Breast epithelium (tissue), 4 donors: Measurements from ENCODE around the gene PLSCR2. TPM values are rescaled to one million over a fixed set of nuclear protein-coding genes. Genes with fewer than 3 reads are reported as not detected.
"Not testable (repeated sequence)": the region's sequence is repeated elsewhere in the genome, so short reads cannot be mapped to it uniquely, and the experiment has no call there.

Experiments
- DNase-seq, 2 donors: peaks; one replicate each; pipeline ENCODE4 v3.0.0-alpha.2; 2019; ENCODE audit warnings: low spot score in 2 of 2
- H3K27ac ChIP-seq, 2 donors: fragments of 200-600 bp; sonication (generic) in 1 of 2; one replicate each; pipeline ENCODE4 v1.5.1; 2016 to 2019; ENCODE audit warnings: mild to moderate bottlenecking in 1 of 2
- H3K27me3 ChIP-seq, 2 donors: fragments of 200-600 bp; sonication (generic) in 1 of 2; one replicate each; pipeline versions ENCODE4 v1.5.1 to v1.6.0; 2017 to 2019; ENCODE audit warnings: control low read depth in 1 of 2, mild to moderate bottlenecking in 1 of 2
- H3K36me3 ChIP-seq: fragments of 200-600 bp; one replicate; pipeline ENCODE4 v1.5.1; 2019
- H3K4me1 ChIP-seq, 2 donors: fragments of 200-600 bp; sonication (generic); one replicate each; pipeline ENCODE4 v1.5.1; 2016 to 2019; ENCODE audit warnings: control low read depth in 1 of 2
- H3K4me3 ChIP-seq, 3 donors: fragments of 200-600 bp; sonication (generic); 1 replicate in 2 of 3; 2 replicates in 1 of 3; pipeline ENCODE4 v1.5.1; 2016 to 2019; ENCODE audit warnings: mild to moderate bottlenecking in 3 of 3, moderate library complexity in 2 of 3
- H3K9me3 ChIP-seq, 2 donors: fragments of 200-600 bp; sonication (generic) in 1 of 2; one replicate each; pipeline ENCODE4 v1.5.1; 2016 to 2019; ENCODE audit warnings: control low read depth in 1 of 2
- POLR2A ChIP-seq: fragments of 450-650 bp; IDR thresholded peaks from one replicate; pipeline ENCODE4 v1.6.1; 2016; ENCODE audit warnings: antibody characterized with exemption, mild to moderate bottlenecking, moderate library complexity
- POLR2AphosphoS5 ChIP-seq, 3 donors: sonication (generic); formaldehyde crosslinking; IDR thresholded peaks; one replicate each; pipeline ENCODE4 v1.6.1; 2017; ENCODE audit warnings: antibody characterized with exemption in 3 of 3
- intact Hi-C: fragments of 100-400 bp; cut with DNase I; formaldehyde crosslinking; loops from one replicate; pipeline ENCODE4 v1.15.1; 2023; ENCODE audit warnings: low total_unique reads
- total RNA-seq, 3 donors: library from RNA; depleted of rRNA; stranded (reverse); fragments of >200 nt; gene quantifications; one replicate each; pipeline ENCODE4 v1.1.0, GENCODE V29; 2016
- TF ChIP-seq, protein P1 (sequence below), 3 donors: fragments of 450-650 bp; IDR thresholded peaks; one replicate each; pipeline ENCODE4 v1.5.1; 2016 to 2017; ENCODE audit warnings: antibody characterized with exemption in 3 of 3, mild to moderate bottlenecking in 3 of 3, moderate library complexity in 3 of 3

Gene PLSCR2
- total RNA-seq, 3 donors from 2014 or later: 0.73 to 2.0 TPM; not detected in 1

DNA sequence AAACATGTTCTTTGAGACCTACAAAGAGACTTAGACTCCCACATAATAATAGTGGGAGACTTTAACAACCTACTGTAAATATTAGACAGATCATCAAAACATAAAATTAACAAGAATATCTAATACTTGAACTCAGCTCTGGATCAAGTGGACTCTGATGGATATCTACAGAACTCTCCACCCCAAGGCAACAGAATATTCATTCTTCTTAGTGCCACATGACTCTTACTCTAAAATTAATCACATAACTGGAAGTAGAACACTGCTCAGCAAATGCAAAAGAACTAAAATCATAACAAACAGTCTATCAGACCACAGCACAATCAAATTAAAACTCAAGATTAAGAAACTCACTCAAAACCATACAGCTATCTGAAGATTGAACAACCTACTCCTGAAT, 15.9 kb upstream of the PLSCR2 start:
- H3K36me3 ChIP-seq: no peaks in the 10 kb centered on the region
- no peaks in the 10 kb centered on the region for H3K27me3 ChIP-seq
- H3K4me1 ChIP-seq: no peaks in the 10 kb centered on the region
- H3K4me3 ChIP-seq: no peak overlapping the region
- TF ChIP-seq, protein P1, sequence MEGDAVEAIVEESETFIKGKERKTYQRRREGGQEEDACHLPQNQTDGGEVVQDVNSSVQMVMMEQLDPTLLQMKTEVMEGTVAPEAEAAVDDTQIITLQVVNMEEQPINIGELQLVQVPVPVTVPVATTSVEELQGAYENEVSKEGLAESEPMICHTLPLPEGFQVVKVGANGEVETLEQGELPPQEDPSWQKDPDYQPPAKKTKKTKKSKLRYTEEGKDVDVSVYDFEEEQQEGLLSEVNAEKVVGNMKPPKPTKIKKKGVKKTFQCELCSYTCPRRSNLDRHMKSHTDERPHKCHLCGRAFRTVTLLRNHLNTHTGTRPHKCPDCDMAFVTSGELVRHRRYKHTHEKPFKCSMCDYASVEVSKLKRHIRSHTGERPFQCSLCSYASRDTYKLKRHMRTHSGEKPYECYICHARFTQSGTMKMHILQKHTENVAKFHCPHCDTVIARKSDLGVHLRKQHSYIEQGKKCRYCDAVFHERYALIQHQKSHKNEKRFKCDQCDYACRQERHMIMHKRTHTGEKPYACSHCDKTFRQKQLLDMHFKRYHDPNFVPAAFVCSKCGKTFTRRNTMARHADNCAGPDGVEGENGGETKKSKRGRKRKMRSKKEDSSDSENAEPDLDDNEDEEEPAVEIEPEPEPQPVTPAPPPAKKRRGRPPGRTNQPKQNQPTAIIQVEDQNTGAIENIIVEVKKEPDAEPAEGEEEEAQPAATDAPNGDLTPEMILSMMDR (IDR thresholded peaks at IDR 0.05): no peak
- TF ChIP-seq POLR2AphosphoS5 (IDR thresholded peaks at IDR 0.05) (no peak), POLR2A (no peak)
- intact Hi-C loops: no loop called here
- H3K9me3 ChIP-seq: peaks cover 0 to under 1% of the 10 kb centered on the region in 2 donors
- DNase-seq: no peak
- no peak overlapping the region for H3K27ac ChIP-seq

DNA sequence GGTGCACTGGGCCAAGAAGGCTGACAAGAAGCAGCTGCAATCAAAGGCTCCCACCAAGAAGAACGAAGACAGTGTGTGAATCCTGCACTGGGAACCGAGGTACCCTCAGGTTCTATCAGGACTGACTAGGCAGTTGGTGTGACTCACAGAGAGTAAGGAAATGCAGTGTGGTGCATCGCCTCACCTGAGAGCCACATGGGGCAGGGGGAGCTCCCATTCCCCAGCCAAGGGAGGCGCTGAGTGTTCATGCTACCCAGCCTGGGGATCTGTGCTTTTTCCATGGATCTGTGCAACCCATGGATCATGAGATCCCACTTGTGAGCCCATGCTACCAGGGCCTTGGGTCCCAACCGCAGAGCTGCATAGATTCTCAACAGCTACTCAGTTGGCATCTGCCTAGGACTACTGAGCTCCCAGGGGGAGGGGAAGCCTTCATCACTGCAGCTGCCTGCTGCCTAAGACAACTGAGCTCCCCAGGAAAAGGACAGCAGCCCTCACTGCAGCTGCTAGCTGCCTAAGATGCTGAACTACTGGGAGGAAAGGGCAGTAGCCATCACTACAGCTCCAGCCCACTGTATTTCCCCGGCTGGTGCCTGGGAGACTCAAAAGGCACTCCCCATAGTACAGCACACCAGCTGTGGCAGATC, 6.9 kb upstream of the PLSCR2 start:
- Histone ChIP-seq H3K27me3 (no peaks in the 10 kb centered on the region), H3K27ac (no peak overlapping the region), H3K9me3 (no peaks in the 10 kb centered on the region), H3K36me3 (no peaks in the 10 kb centered on the region), H3K4me3 (no peak overlapping the region), H3K4me1 (no peaks in the 10 kb centered on the region)
- DNase-seq: no peak
- intact Hi-C loops: no loop called here
- TF ChIP-seq, protein P1 (IDR thresholded peaks at IDR 0.05): no peak
- no peak for TF ChIP-seq POLR2A
- TF ChIP-seq POLR2AphosphoS5 (IDR thresholded peaks at IDR 0.05): no peak

DNA sequence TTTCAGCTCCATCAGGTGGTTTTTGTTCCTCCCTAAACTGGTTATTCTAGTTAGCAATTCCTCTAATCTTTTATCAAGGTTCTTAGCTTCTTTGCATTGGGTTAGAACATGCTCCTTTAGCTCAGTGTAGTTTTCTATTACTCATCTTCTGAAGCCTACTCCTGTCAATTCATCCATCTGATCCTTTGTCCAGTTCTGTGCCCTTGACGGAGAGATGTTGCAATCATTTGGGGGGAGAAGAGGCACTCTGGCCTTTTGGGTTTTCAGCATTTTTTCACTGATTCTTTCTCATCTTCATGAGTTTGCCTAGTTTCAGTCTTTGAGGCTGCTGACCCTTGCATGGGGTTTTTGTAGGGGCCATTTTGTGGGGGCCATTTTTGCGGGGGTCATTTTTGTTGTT, 5.6 kb upstream of the PLSCR2 start:
- H3K4me3 ChIP-seq, H3K36me3 ChIP-seq, H3K4me1 ChIP-seq, DNase-seq, intact Hi-C loops, H3K27me3 ChIP-seq, H3K27ac ChIP-seq, H3K9me3 ChIP-seq: not testable (repeated sequence)

DNA sequence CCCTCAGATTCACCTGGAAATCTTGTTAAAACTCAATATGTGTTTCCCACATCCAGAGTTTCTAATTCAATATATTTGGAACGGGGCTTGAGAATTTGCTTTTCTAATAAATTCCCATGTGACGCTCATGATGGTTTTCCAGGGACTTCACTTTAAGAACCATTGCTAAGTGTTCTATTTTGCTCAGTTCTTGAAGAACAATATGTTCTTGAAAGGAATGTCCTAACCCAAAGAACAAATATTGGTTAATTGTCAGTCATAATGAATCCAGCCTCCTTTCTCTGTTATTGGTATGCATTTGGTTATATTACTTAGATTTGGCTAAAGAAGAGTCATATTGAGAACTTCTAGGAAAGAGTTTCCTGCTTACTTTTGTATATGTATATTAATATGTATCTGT, 4.4 kb upstream of the PLSCR2 start:
- Histone ChIP-seq H3K36me3 (no peaks in the 10 kb centered on the region), H3K27ac (no peak overlapping the region), H3K9me3 (no peaks in the 10 kb centered on the region), H3K4me3 (no peak overlapping the region), H3K27me3 (no peaks in the 10 kb centered on the region), H3K4me1 (peaks cover 0 to under 1% of the 10 kb centered on the region in 2 donors)
- TF ChIP-seq, protein P1 (IDR thresholded peaks at IDR 0.05): no peak
- TF ChIP-seq POLR2AphosphoS5 (IDR thresholded peaks at IDR 0.05) (no peak), POLR2A (no peak)
- DNase-seq: no peak
- intact Hi-C loops: no loop called here

DNA sequence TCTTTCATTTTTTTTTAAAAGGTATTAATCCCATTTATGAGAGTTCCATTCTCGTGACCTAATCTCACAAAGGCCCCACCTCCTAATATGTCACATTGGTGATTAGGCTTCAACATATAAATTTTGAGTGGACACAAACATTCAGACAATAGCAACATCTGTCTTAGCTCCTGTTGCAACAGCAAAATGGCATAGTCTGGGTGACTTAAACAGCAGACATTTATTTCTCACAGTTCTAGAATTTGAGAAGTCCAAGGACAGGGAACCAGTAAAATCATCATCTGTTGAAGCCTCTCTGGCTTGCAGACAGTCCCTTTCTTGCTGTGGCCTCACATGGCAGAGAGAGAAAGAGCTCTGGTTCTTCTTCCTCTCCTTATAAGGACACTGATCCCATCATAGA, 3.2 kb upstream of the PLSCR2 start:
- no peaks in the 10 kb centered on the region for H3K9me3 ChIP-seq
- intact Hi-C loops: no loop called here
- no peaks in the 10 kb centered on the region for H3K36me3 ChIP-seq
- TF ChIP-seq POLR2AphosphoS5 (IDR thresholded peaks at IDR 0.05) (no peak), POLR2A (no peak)
- TF ChIP-seq, protein P1 (IDR thresholded peaks at IDR 0.05): no peak
- H3K27me3 ChIP-seq: no peaks in the 10 kb centered on the region
- no peak overlapping the region for H3K27ac ChIP-seq
- H3K4me1 ChIP-seq: peaks cover 0 to 5% of the 10 kb centered on the region in 2 donors
- no peak for DNase-seq
- H3K4me3 ChIP-seq: no peak overlapping the region
